ENCODE data around the gene TPRX1. TPM values are rescaled to one million over a fixed set of nuclear protein-coding genes. Genes with fewer than 3 reads are reported as not detected.
"Not testable (repeated sequence)": the region's sequence is repeated elsewhere in the genome, so short reads cannot be mapped to it uniquely, and the experiment has no call there.

TPRX1 gene
- total RNA-seq, 2 donors from 2014 or later, result not detected

DNA sequence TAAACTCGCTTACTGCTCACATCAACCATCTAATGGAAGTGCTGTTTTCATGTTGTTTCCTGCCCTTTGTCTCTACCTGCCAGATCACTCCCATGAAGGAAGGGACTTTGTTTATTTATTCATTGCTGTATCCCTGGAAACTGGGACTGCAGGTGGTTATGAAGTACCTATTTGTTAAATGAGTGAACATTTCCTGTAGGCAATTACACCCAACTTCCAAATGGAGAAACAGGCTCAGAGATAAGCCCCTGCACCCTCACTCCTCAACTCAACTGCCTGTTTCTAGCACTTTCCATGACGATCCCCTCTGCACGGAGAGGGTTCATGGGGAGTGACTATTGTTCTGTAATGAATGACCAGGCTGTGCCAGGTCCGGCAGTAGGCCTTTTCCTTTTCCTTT is 27.8 kb downstream of the TPRX1 start:
- Mint-ChIP-seq H3K4me3 (no peak overlapping the region), H3K4me1 (peaks cover 26% of the 10 kb centered on the region), H3K36me3 (ENCODE audit: low read depth) (peaks cover 4% of the 10 kb centered on the region), H3K27ac (no peak overlapping the region), H3K27me3 (no peaks in the 10 kb centered on the region)
- no peak for DNase-seq
- no peak for ATAC-seq
- H3K9me3 ChIP-seq (ENCODE audit: control insufficient read depth, low read length, poor library complexity, severe bottlenecking), result no peaks in the 10 kb centered on the region

DNA sequence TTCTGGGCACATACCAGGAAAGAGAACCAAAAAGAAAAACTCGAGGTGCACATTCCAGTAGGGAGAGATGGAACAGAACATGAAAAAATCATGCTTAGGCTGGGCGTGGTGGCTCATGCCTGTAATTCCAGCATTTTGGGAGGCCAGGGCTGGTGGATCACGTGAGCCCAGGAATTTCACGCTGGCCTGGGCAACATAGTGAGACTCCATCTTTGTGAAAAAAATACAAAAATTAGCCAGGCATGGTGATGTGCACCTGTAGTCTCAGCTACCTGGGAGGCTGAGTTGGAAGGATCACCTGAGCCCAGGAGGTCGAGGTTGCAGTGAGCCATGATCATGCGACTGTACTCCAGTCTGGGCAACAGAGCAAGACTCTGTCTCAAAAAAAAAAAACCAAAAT is 33.1 kb downstream of the TPRX1 start:
- not testable (repeated sequence) for H3K27ac Mint-ChIP-seq, DNase-seq, H3K4me1 Mint-ChIP-seq

DNA sequence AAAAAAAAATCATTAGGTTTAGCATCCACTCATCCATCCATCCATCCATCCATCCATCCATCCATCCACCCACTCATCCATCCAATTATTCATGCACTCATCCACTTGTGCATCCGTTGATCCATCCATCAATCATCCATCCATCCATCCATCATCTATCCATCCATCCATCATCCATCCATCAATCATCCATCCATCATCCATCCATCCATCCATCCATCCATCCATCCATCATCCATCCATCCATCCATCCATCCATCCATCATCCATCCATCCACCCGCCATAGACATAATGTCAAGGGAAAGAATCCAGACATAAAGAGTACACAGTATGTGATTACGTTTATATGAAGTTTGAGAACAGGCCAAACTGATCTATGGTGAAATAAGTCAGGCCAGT is 34.8 kb downstream of the TPRX1 start:
- DNase-seq, result no peak
- ATAC-seq, result no peak
- no peak overlapping the region for H3K4me3 Mint-ChIP-seq
- H3K27me3 Mint-ChIP-seq, result no peaks in the 10 kb centered on the region
- H3K36me3 Mint-ChIP-seq (ENCODE audit: low read depth), result no peaks in the 10 kb centered on the region
- no peak overlapping the region for H3K27ac Mint-ChIP-seq
- H3K4me1 Mint-ChIP-seq, result peaks cover 10% of the 10 kb centered on the region
- H3K9me3 ChIP-seq (ENCODE audit: control insufficient read depth, low read length, poor library complexity, severe bottlenecking), result no peaks in the 10 kb centered on the region

More for the DNA sequence above, 33.1 kb downstream of the TPRX1 start:
- not testable (repeated sequence) for H3K4me3 Mint-ChIP-seq; ATAC-seq; H3K9me3 ChIP-seq (ENCODE audit: control insufficient read depth, low read length, poor library complexity, severe bottlenecking); H3K36me3 Mint-ChIP-seq (ENCODE audit: low read depth); H3K27me3 Mint-ChIP-seq

DNA sequence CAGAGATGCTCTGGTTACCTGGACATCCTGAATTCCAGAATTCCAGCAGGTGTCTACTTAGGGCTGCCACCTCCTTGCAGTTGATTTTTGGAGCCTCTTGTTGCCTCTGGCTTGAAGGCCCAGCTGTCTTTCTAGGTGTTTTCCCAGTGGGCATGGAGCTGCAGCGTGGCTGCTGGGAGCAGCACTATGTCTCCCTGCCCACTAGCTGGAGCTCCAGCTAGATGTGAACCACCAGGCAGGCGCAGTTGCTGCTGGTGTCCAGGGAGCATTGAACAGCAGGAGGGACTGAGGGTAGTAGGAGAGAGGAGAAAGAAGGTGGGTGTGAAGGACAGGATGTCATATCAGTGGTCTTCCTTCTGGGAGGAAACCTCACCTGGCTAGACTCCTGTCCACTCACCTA is 35.7 kb downstream of the TPRX1 start:
- Mint-ChIP-seq H3K27me3 (no peaks in the 10 kb centered on the region), H3K4me1 (peaks cover 8% of the 10 kb centered on the region), H3K27ac (no peak overlapping the region), H3K4me3 (no peak overlapping the region), H3K36me3 (ENCODE audit: low read depth) (no peaks in the 10 kb centered on the region)
- DNase-seq (no peak), ATAC-seq (no peak)
- no peaks in the 10 kb centered on the region for H3K9me3 ChIP-seq (ENCODE audit: control insufficient read depth, low read length, poor library complexity, severe bottlenecking)

DNA sequence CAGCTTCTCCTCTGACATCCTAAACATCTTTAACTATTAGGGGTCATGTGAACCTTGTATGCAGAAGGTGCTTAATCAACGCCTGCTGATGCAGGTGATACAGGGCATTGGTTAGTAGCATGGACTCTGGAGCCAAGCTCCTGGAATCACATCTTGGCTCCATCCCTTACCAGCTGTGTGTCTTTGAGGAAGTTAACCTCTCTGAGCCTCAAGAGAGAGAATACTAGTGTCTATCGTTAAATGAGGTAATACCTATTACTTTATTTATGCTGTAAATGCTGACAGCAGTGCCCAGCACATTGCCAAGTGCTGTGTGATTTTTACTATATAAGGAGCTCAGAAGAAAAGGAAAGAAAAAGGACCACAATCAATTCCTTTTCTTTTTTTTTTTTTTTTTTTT is 37.0 kb downstream of the TPRX1 start:
- no peak for ATAC-seq

DNA sequence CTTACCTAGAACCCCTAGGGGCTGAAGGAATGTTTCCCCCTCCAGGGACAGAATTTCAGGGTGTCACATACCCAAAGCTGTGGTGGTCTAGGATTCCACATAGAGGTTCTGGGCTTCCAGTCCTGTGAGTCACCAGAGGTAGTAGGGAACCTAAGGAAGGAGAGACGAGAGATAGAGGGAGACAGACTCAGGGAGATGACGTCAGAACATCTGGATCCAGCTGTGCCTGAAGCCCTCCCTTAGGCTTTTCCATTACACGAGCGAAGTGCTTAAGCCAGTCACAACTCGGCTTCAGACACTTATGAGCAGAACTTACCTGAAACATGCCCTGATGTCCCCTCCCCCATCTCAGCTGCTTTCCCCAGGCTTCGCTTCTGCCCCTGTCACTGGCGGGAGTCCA is 37.7 kb downstream of the TPRX1 start:
- ATAC-seq, result no peak
- peaks cover 8% of the 10 kb centered on the region for H3K4me1 Mint-ChIP-seq
- H3K27ac Mint-ChIP-seq, result no peak overlapping the region
- DNase-seq, result no peak
- H3K4me3 Mint-ChIP-seq, result no peak overlapping the region
- H3K27me3 Mint-ChIP-seq, result no peaks in the 10 kb centered on the region
- no peaks in the 10 kb centered on the region for H3K9me3 ChIP-seq (ENCODE audit: control insufficient read depth, low read length, poor library complexity, severe bottlenecking)
- H3K36me3 Mint-ChIP-seq (ENCODE audit: low read depth), result no peaks in the 10 kb centered on the region

More for the DNA sequence above, 37.0 kb downstream of the TPRX1 start:
- no peaks in the 10 kb centered on the region for H3K9me3 ChIP-seq (ENCODE audit: control insufficient read depth, low read length, poor library complexity, severe bottlenecking)
- no peak for DNase-seq
- H3K27ac Mint-ChIP-seq, result no peak overlapping the region
- no peaks in the 10 kb centered on the region for H3K36me3 Mint-ChIP-seq (ENCODE audit: low read depth)
- peaks cover 8% of the 10 kb centered on the region for H3K4me1 Mint-ChIP-seq
- H3K4me3 Mint-ChIP-seq, result no peak overlapping the region
- H3K27me3 Mint-ChIP-seq, result no peaks in the 10 kb centered on the region

DNA sequence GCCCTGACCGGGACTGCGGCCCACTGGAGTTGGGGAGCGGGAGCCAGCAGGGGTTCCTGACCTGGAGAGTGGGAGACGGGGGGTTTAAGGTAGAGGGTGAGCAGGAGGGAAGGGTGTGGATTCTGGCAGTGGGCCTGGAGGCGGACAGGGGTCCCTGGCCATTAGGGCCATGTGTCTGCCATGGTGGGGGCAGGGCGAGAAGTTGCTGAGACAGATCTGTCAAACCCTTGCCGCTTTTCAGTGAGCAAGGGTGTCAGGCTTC is 38.1 kb downstream of the TPRX1 start:
- H3K4me3 Mint-ChIP-seq, result no peak overlapping the region
- ATAC-seq (no peak), DNase-seq (no peak)
- H3K9me3 ChIP-seq (ENCODE audit: control insufficient read depth, low read length, poor library complexity, severe bottlenecking), result no peaks in the 10 kb centered on the region
- H3K27me3 Mint-ChIP-seq, result no peaks in the 10 kb centered on the region
- H3K36me3 Mint-ChIP-seq (ENCODE audit: low read depth), result no peaks in the 10 kb centered on the region
- H3K4me1 Mint-ChIP-seq, result peaks cover 8% of the 10 kb centered on the region
- H3K27ac Mint-ChIP-seq, result no peak overlapping the region

DNA sequence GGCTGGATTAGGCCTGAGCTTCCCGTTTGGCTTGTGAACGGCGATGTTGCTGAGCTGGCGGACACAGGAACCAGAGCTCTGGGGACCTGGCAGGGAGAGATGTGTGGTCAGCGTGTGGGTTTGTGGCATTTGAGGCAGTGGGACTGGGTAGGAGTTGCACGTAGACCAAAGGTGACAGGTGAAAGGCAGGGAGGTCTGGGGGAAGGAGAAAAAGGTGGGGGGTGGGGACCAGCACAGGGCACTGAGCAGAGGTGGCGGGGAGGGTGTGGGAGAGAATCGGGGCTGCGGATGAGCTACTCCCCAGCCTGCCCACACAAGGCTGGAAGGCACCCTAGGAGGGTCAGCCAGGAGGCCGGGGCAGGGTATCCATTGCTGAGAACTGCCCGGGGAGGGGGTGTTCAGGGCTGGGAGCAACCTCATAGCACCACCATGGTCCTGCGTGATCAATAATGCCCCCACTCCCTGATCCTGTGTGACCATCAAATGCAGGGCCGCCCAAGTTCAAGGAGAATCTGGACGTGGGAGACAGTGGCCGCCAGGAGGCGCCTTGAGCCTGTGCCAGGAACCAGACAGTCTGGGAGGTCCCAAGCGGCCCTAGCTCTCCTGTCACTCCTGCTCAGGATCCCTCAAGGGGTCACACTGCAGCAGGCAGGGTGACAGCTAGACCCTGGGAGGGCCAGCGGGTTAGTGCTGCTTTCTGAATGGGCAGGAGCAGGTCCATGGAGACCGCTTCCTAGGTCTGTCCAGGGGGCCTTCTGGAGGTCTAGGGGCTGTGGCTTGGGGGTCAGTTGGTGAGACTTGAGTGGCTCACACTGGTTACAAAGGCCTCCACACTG is 38.6 kb downstream of the TPRX1 start:
- Mint-ChIP-seq H3K4me3 (peak overlapping the region; percentile 12), H3K36me3 (ENCODE audit: low read depth) (no peaks in the 10 kb centered on the region), H3K4me1 (peaks cover 8% of the 10 kb centered on the region), H3K27ac (no peak overlapping the region), H3K27me3 (no peaks in the 10 kb centered on the region)
- DNase-seq (peak in 2 of 3 donors; percentile 36 to 44), ATAC-seq (peak; percentile 59)
- no peaks in the 10 kb centered on the region for H3K9me3 ChIP-seq (ENCODE audit: control insufficient read depth, low read length, poor library complexity, severe bottlenecking)

DNA sequence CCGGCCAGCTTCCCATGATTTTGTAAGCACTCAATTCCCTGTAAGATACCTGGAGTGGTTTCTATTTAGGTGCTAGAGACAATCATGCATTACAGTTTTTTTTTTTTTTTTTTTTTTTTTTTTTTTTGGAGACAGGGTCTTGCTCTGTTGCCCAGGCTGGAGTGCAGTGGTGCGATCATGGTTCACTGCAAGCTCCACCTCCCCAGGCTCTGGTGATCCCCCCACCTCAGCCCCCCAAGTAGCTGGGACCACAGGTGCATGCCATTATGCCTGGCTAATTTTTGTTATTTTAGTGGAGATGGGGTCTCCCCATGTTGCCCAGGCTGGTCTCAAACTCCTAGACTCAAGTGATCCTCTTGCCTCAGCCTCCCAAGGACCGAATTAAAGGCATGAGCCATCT is 39.6 kb downstream of the TPRX1 start:
- DNase-seq; H3K36me3 Mint-ChIP-seq (ENCODE audit: low read depth); H3K27me3 Mint-ChIP-seq; H3K9me3 ChIP-seq (ENCODE audit: control insufficient read depth, low read length, poor library complexity, severe bottlenecking); H3K4me3 Mint-ChIP-seq; ATAC-seq; H3K27ac Mint-ChIP-seq; H3K4me1 Mint-ChIP-seq: not testable (repeated sequence)

DNA sequence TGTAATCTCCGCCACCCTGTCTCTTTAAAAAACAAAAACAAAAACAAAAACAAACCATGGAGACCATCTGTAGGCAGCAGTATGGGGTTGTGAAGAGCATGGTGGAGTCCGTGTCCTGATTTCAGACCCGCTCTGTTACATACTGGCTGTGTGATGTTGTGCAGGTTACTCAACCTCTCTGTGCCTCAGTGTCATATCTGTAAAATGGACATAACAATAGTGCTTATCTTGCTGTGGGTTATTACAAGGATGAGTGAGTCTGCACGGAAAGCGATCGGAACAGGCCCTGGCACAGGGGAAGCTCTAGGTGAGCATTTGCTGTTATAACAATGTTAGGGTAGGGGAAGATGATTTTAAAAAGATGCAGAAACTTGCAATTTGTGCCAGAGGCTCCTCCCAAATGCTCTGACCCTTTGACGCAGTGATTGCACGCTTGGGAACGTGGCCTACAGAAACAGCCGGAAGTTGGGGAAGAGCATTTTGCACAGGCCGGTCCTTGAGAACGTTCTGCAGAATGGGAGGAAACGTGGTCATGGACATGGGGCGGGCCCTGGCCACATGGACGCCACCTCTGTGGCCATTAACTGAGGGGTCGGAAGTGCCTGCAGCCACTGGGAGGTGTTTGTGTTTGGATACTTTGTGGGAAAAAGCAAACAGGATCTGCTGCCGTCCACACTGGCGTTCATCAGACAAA is 41.6 kb downstream of the TPRX1 start:
- H3K27ac Mint-ChIP-seq, result peak overlapping the region; percentile 66
- peaks cover 3% of the 10 kb centered on the region for H3K36me3 Mint-ChIP-seq (ENCODE audit: low read depth)
- peaks cover 5% of the 10 kb centered on the region for H3K4me1 Mint-ChIP-seq
- no peak overlapping the region for H3K4me3 Mint-ChIP-seq
- ATAC-seq, result no peak
- no peaks in the 10 kb centered on the region for H3K9me3 ChIP-seq (ENCODE audit: control insufficient read depth, low read length, poor library complexity, severe bottlenecking)
- no peak for DNase-seq
- H3K27me3 Mint-ChIP-seq, result no peaks in the 10 kb centered on the region

DNA sequence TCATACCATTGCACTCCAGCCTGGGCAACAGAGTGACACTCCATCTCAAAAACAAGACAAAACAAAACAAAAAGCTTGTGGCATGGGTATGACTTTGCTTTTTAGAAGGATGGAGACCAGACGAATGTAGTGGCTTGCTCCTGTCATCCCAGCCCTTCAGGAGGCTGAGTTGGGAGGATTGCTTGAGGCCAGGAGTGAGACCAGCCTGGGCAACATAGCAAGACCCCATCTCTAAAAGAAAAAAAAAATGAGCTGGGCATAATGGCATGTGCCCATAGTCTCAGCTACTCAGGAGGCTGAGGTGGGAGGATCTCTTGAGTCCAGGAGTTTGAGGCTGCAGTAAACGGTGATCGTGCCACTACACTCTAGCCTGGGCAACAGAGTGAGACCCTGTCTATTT is 42.2 kb downstream of the TPRX1 start:
- Mint-ChIP-seq H3K4me1 (peaks cover 6% of the 10 kb centered on the region), H3K27ac (peak overlapping the region; percentile 66), H3K4me3 (no peak overlapping the region), H3K36me3 (ENCODE audit: low read depth) (peaks cover 3% of the 10 kb centered on the region), H3K27me3 (no peaks in the 10 kb centered on the region)
- H3K9me3 ChIP-seq (ENCODE audit: control insufficient read depth, low read length, poor library complexity, severe bottlenecking), result no peaks in the 10 kb centered on the region
- peak; percentile 4 for ATAC-seq
- no peak for DNase-seq

DNA sequence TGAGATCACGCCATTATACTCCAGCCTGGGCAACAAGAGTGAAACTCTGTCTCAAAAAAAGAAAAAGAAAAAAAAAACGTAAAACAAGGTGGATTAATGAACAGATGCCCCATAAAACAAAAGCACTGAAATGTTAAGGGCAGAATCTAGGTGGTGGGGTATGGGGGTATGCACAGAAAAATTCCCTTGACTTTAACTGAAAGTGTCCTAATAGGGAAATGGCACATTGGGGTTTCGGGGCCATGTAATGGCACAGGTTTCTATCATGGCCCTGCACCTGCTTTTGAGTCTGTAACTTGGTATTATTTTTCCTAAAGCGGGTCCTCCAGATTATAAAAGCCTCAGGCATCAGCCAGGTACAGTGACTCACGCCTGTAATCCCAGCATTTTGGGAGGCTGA is 42.8 kb downstream of the TPRX1 start:
- DNase-seq (no peak), ATAC-seq (no peak)
- peaks cover 9% of the 10 kb centered on the region for H3K4me1 Mint-ChIP-seq
- H3K4me3 Mint-ChIP-seq, result peak overlapping the region; percentile 36
- H3K27me3 Mint-ChIP-seq, result no peaks in the 10 kb centered on the region
- H3K9me3 ChIP-seq (ENCODE audit: control insufficient read depth, low read length, poor library complexity, severe bottlenecking), result no peaks in the 10 kb centered on the region
- peaks cover 7% of the 10 kb centered on the region for H3K36me3 Mint-ChIP-seq (ENCODE audit: low read depth)
- peak overlapping the region; percentile 66 for H3K27ac Mint-ChIP-seq

DNA sequence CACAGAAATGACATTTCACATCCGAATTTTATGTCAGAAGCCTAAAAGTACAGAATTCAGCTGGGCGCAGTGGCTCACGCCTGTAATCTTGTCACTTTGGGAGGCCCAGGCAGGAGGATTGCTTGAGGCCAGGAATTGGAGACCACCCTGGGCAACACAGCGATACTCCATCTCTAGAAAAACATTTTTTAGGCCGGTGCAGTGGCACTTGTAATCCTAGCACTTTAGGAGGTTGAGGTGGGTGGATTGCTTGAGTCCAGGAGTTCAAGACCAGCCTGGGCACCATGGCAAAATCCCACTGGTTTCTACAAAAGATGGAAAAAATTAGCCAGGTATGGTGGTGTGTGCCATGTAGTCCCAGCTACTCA is 43.7 kb downstream of the TPRX1 start:
- Mint-ChIP-seq H3K36me3 (ENCODE audit: low read depth) (peaks cover 9% of the 10 kb centered on the region), H3K27me3 (no peaks in the 10 kb centered on the region), H3K4me3 (no peak overlapping the region), H3K4me1 (peaks cover 9% of the 10 kb centered on the region), H3K27ac (peak overlapping the region; percentile 66)
- no peaks in the 10 kb centered on the region for H3K9me3 ChIP-seq (ENCODE audit: control insufficient read depth, low read length, poor library complexity, severe bottlenecking)
- no peak for DNase-seq
- no peak for ATAC-seq

DNA sequence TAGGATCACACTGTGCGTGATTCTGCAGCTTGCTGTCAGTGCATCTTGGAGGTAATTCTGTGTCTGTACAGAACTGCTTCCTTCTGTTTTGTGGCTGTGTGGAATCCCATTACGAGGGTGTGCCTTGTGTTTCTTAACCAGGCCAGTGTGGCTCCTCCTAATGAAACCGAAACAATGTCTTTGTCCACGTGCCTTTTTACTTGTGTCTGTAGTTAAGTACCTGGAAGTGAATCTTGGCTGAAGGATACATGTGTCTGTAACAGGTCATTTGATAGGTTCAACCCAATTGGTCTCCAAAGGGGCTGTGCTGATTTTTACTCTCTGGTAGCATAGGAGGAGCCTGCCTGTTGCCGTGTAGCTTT is 45.9 kb downstream of the TPRX1 start:
- no peak for DNase-seq
- no peak for ATAC-seq
- Mint-ChIP-seq H3K27me3 (no peaks in the 10 kb centered on the region), H3K4me3 (peak overlapping the region; percentile 10), H3K27ac (peak overlapping the region; percentile 80), H3K36me3 (ENCODE audit: low read depth) (peaks cover 11% of the 10 kb centered on the region), H3K4me1 (peaks cover 7% of the 10 kb centered on the region)
- no peaks in the 10 kb centered on the region for H3K9me3 ChIP-seq (ENCODE audit: control insufficient read depth, low read length, poor library complexity, severe bottlenecking)

Measured in T-helper 17 cell (primary cell).